Naive B cell (primary cell): ENCODE results near the gene FREM1. TPM values are rescaled to one million over a fixed set of nuclear protein-coding genes. Genes with fewer than 3 reads are reported as not detected.

Source experiments
- polyA plus RNA-seq, 6 donors: library from polyadenylated mRNA; unstranded; fragments of 300-500 nt; fragmentation: Illumina TruSeq; gene quantifications; one replicate each; pipeline ENCODE4 v1.2.3, GENCODE V29; 2021; ENCODE audit warnings: low read depth in 6 of 6

The FREM1 gene
- polyA plus RNA-seq, 6 donors from 2014 or later: not detected

Other genes with a start within 250 kb of the FREM1 start
- gene ZDHHC21, start 217.0 kb downstream of the FREM1 start, polyA plus RNA-seq: 1 to 10 TPM; 1.7 to 3.8 (median 3.2) TPM
- gene CER1, start 187.7 kb downstream of the FREM1 start, polyA plus RNA-seq: not detected